GM08714 (cell line): Measurements from ENCODE around the gene TRAK1.
"Not testable (repeated sequence)": the region's sequence is repeated elsewhere in the genome, so short reads cannot be mapped to it uniquely, and the experiment has no call there.

ENCODE experiments used
- H3K4me3 ChIP-seq: fragments of 200-500 bp; sonication (Bioruptor generic); 2 replicates; pipeline ENCODE4 v1.5.1; 2014; ENCODE audit warnings: mild to moderate bottlenecking, low read length, inconsistent platforms
- ZNF274 ChIP-seq: IDR thresholded peaks from 2 replicates; pipeline ENCODE4 v1.6.1; 2012; ENCODE audit warnings: mild to moderate bottlenecking, low read depth, low read length

The TRAK1 gene

GRCh38 chr3:42090973-42091731 lies at the start of gene TRAK1:
Gene TRAK1 (plus strand): TSS chr3:42091357. CDS start chr3:42091470, 113 bp downstream.
- no peak for TF ChIP-seq ZNF274
- H3K4me3 ChIP-seq = no peak within 1 kb of the TSS

- no peak overlapping the region for H3K4me3 ChIP-seq
- no peak for TF ChIP-seq ZNF274
These were observed 48.4 kb upstream of the TRAK1 start for GRCh38 chr3:42042747-42043098.

DNA sequence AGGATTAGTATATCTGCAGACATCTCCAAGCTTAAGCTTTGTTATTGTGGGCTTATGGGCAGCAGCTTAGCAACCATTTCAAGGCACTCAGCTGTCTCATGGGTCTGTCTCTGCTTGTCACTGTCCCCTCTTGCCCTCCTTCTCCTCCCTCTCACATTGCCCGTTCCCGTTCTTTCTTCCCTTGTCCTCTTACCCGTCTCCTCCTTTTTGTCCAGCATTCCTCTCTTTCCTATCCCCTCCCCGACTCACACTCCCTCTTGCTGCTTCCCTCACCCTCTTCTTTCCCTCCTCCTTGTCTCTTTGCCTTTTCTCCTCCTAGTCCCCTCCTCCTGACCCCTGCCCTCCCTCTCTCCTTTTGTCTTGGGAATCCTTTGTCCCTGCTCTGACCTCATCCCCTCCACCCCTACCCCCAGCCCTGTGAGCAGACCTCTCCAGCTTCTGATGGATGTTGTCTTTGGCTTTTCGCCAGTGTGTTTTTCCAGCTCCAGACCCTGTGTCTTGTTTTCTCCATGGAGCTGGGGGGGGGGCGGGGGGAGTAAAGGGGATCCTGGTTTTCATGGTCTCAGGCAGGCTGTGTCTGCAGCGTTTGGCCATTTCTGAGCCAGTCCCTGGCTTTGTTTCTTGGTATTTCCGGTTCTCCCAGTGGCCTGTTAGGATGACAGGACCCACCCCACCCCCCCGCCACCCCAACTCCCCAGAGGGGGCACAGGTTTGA lies 47.9 kb upstream of the TRAK1 start:
- H3K4me3 ChIP-seq = no peak overlapping the region
- TF ChIP-seq ZNF274 = no peak

DNA sequence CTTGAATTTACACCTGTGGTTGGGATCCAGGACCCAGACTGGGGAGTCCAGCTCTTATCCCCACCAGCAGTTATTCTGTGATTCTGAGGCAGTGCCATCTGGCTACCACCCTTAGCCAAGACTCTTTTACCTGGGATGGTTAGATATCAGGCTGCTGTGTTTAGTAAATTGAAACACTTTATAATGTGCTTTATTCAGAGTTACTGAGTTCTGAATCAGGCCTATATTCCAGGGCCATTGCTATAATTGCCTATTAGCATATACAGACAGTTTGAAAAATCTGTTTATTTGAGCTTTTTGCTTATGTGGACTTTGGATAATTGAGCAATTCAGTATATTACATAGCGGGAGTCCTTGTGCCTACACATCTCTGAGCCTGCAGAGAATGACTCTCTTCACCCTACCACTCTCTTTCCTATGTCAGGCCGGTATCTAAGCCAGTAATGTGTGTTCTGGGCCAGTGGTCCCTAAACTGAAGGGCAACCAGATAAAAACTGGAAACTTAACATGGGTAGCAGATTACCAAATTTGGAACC lies 45.4 kb upstream of the TRAK1 start:
- no peak for TF ChIP-seq ZNF274

GRCh38 chr3:42048526-42048925 lies 42.6 kb upstream of the TRAK1 start:
- H3K4me3 ChIP-seq = not testable (repeated sequence)

More for the DNA sequence above, 45.4 kb upstream of the TRAK1 start:
- no peak overlapping the region for H3K4me3 ChIP-seq

DNA sequence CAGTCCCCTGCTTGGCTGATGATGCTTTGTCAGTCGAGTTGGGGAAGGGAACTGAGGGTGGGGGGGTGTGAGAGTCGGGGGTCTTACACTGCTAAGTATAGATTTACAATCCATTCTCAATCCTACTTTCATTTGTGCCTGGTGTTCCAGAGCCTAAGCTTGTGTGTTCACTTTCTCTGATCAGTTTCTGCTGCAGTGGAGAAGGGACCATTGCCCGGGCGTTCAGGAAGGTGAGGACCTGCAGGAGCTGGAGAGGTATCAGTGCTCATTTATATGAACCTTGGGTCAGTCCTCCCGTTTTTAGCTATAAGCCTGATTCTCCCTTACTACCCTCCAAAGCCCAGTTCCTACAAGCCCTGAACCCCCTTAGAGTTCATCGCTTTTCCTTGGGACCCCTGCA lies 41.0 kb upstream of the TRAK1 start:
- H3K4me3 ChIP-seq = no peak overlapping the region
- TF ChIP-seq ZNF274 = no peak

- H3K4me3 ChIP-seq = no peak overlapping the region
- TF ChIP-seq ZNF274 = no peak
These were observed 39.6 kb upstream of the TRAK1 start for GRCh38 chr3:42051384-42052131.

- no peak overlapping the region; the same call in 1 of the 2 replicates for H3K4me3 ChIP-seq
These were observed 39.0 kb upstream of the TRAK1 start for GRCh38 chr3:42052132-42052483.

DNA sequence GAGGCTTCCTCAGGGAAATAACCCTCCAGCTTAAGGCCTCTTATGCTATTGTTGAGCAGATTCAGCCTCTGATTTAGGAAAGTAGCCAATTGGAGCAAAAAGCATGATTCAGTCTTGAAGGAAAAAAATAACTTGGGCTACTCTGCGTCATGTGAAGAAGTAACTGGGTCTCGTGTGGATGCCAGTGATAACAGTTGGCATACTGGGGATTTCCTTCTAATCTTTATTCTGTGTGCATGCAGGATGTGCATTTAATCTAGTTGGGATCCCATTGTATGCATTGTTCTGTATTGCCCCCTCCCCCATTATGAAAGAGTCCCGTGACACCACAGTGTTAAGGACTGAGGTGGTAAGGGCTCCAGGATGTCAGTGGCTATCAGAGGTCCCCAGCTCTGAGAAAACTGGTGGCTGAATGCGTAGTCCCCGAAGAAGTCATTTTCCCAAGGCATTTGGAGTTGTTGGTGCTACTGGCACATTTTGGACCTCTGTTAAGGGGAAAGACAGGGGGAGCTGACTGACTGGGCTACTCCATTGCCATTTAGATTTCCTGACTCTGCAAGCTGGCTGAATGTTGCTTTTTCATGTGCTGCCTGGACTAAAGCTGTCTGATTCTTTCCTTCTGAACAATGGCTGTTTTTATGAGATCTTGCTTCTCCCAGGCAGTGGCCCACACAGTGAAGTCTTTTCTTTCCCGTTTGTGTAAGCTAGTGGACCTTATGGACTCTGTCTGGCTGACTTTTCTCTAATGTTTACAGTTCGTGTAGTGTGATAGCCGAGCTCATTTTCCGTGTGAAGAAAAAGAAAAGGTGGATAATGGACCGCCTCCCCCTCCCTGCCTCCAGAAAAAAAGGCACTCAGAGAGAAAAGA lies 38.4 kb upstream of the TRAK1 start:
- no peak overlapping the region; the same call in 1 of the 2 replicates for H3K4me3 ChIP-seq
- TF ChIP-seq ZNF274 = no peak

More at GRCh38 chr3:42052132-42052483, 39.0 kb upstream of the TRAK1 start:
- TF ChIP-seq ZNF274 = no peak

DNA sequence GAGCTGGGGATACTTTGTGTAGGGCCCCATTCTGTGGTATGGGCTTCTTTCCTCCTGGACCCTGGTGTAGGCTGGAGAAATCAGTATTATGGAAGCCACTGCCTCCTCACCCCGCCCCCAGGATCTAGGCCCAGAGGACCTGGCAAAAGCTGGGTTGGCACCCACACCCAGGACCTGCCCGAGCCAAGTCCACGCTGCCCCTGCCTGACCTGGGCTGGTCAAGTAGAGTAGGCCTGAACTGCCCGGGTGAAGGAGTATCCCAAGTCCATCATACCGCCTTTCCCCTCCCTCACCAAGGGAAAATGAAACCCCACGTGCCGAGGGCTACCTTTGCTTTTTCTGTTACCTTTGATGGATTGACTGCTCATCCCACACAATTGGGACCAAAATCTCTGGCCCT lies 37.7 kb upstream of the TRAK1 start:
- no peak for TF ChIP-seq ZNF274
- no peak overlapping the region for H3K4me3 ChIP-seq

DNA sequence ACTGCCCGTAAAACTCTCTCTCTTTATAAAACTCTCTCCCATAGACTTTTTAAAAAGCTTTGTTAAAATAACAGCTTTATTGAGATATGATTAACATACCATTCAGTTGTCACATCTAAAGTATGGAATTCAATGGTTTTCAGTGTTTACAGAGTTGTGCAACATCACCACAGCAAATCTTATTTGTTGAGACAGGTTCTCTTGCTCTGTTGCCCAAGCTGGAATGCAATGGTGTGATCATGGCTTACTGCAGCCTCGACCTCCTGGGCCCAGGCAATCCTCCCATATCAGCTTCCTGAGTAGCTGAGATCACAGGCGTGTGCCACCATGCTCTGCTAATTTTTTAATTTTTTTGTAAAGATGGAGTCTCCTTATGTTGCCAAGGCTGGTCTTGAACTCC lies 35.9 kb upstream of the TRAK1 start:
- H3K4me3 ChIP-seq = no peak overlapping the region
- no peak for TF ChIP-seq ZNF274

GRCh38 chr3:42056840-42057239 lies 34.3 kb upstream of the TRAK1 start:
- no peak overlapping the region for H3K4me3 ChIP-seq
- no peak for TF ChIP-seq ZNF274

- H3K4me3 ChIP-seq = no peak overlapping the region
- no peak for TF ChIP-seq ZNF274
These were observed 33.5 kb upstream of the TRAK1 start for GRCh38 chr3:42057561-42058211.
